CD4-positive, CD25-positive, alpha-beta regulatory T cell (primary cell): ENCODE results near the gene A4GNT. TPM values are rescaled to one million over a fixed set of nuclear protein-coding genes. Genes with fewer than 3 reads are reported as not detected.
"Not testable (repeated sequence)": the region's sequence is repeated elsewhere in the genome, so short reads cannot be mapped to it uniquely, and the experiment has no call there.

ENCODE experiments used
- ATAC-seq, 2 donors: fragments of 150-1000 bp; cut with Tn5 transposase; one replicate each; pipeline ENCODE4 v1.10.0; 2021; ENCODE audit warnings: low read depth in 2 of 2, moderate number of reproducible peaks in 2 of 2, moderate library complexity in 1 of 2
- DNase-seq, 3 donors: peaks; one replicate each; pipeline versions ENCODE4 v3.0.0 to v3.0.0-alpha.2; 2012 to 2022; ENCODE audit warnings: mixed read lengths in 1 of 3
- H3K27ac ChIP-seq: one replicate; pipeline ENCODE4 v1.7.0; 2013; ENCODE audit warnings: mild to moderate bottlenecking, low read length; ENCODE audit not compliant: insufficient read depth, poor library complexity, severe bottlenecking
- H3K27me3 ChIP-seq: one replicate; pipeline ENCODE4 v1.7.0; 2013; ENCODE audit warnings: low read length; ENCODE audit not compliant: control insufficient read depth, insufficient read depth
- H3K36me3 ChIP-seq: one replicate; pipeline ENCODE4 v1.7.0; 2013; ENCODE audit warnings: mild to moderate bottlenecking, low read length, moderate library complexity; ENCODE audit not compliant: control insufficient read depth, insufficient read depth
- H3K4me1 ChIP-seq: 2 replicates; pipeline ENCODE4 v1.7.0; 2013; ENCODE audit warnings: mild to moderate bottlenecking, low read length; ENCODE audit not compliant: insufficient read depth, control insufficient read depth, poor library complexity, severe bottlenecking
- H3K4me3 ChIP-seq: one replicate; pipeline ENCODE4 v1.7.0; 2013; ENCODE audit warnings: low read depth, mild to moderate bottlenecking, low read length, moderate library complexity
- H3K9me3 ChIP-seq, 2 experiments: 1 replicate in 1 of 2; 2 replicates in 1 of 2; pipeline ENCODE4 v1.7.0; 2013; ENCODE audit warnings: low read length in 2 of 2, mild to moderate bottlenecking in 1 of 2, moderate library complexity in 1 of 2; ENCODE audit not compliant: control insufficient read depth in 2 of 2
- H3K27ac Mint-ChIP-seq, 3 donors: one replicate each; pipeline ENCODE4 v1.8.0; 2020 to 2022; ENCODE audit warnings: mild to moderate bottlenecking in 3 of 3, mixed read lengths in 3 of 3, moderate library complexity in 2 of 3
- H3K27me3 Mint-ChIP-seq: one replicate; pipeline ENCODE4 v1.8.0; 2022; ENCODE audit warnings: mild to moderate bottlenecking, mixed read lengths
- H3K36me3 Mint-ChIP-seq: one replicate; pipeline ENCODE4 v1.8.0; 2020; ENCODE audit warnings: mixed read lengths
- H3K4me1 Mint-ChIP-seq, 4 donors: one replicate each; pipeline ENCODE4 v1.8.0; 2020 to 2022; ENCODE audit warnings: mixed read lengths in 4 of 4, mild to moderate bottlenecking in 1 of 4
- H3K4me3 Mint-ChIP-seq, 4 donors: one replicate each; pipeline ENCODE4 v1.8.0; 2020 to 2022; ENCODE audit warnings: mild to moderate bottlenecking in 4 of 4, mixed read lengths in 4 of 4, moderate library complexity in 3 of 4
- H3K9me3 Mint-ChIP-seq, 7 donors: one replicate each; pipeline ENCODE4 v1.8.0; 2020 to 2022; ENCODE audit warnings: mixed read lengths in 7 of 7, mild to moderate bottlenecking in 3 of 7, moderate library complexity in 2 of 7
- polyA plus RNA-seq, 4 donors: library from polyadenylated mRNA; unstranded; fragments of 300-500 nt; fragmentation: Illumina TruSeq; gene quantifications; one replicate each; pipeline ENCODE4 v1.2.3, GENCODE V29; 2021
- total RNA-seq: library from RNA; stranded (reverse); gene quantifications from one replicate; pipeline ENCODE4 v1.2.3, GENCODE V29; 2022

Gene A4GNT
- total and polyA plus RNA-seq, 5 donors from 2014 or later: not detected

GRCh38 chr3:138099417-138099816 lies 32.8 kb downstream of the A4GNT start:
- Mint-ChIP-seq H3K36me3 (no peaks in the 10 kb centered on the region), H3K9me3 (no peaks in the 10 kb centered on the region), H3K4me3 (no peak overlapping the region), H3K4me1 (no peaks in the 10 kb centered on the region), H3K27me3 (no peaks in the 10 kb centered on the region), H3K27ac (no peak overlapping the region)
- DNase-seq (no peak), ATAC-seq (no peak)
- H3K4me1 ChIP-seq: no peaks in the 10 kb centered on the region
- peaks cover 1% of the 10 kb centered on the region for H3K27me3 ChIP-seq
- no peak overlapping the region for H3K4me3 ChIP-seq
- H3K27ac ChIP-seq: no peak overlapping the region
- H3K36me3 ChIP-seq: no peaks in the 10 kb centered on the region
- no peaks in the 10 kb centered on the region for H3K9me3 ChIP-seq

- ATAC-seq: no peak
- Histone ChIP-seq H3K4me3 (no peak overlapping the region), H3K9me3 (no peaks in the 10 kb centered on the region), H3K36me3 (no peaks in the 10 kb centered on the region), H3K4me1 (no peaks in the 10 kb centered on the region), H3K27me3 (peaks cover 4% of the 10 kb centered on the region), H3K27ac (no peak overlapping the region)
- Mint-ChIP-seq H3K4me1 (no peaks in the 10 kb centered on the region), H3K27ac (no peak overlapping the region), H3K4me3 (no peak overlapping the region), H3K9me3 (peaks cover 0 to 2% (median 0%) of the 10 kb centered on the region in 7 donors), H3K36me3 (no peaks in the 10 kb centered on the region), H3K27me3 (peaks cover 4% of the 10 kb centered on the region)
- DNase-seq: no peak
These were observed 34.7 kb downstream of the A4GNT start for GRCh38 chr3:138097192-138098172.

GRCh38 chr3:138093721-138094120 lies 38.5 kb downstream of the A4GNT start:
- H3K27me3 ChIP-seq: peaks cover 5% of the 10 kb centered on the region
- H3K4me3 ChIP-seq: no peak overlapping the region
- no peak overlapping the region for H3K27ac Mint-ChIP-seq
- ATAC-seq (no peak), DNase-seq (no peak)
- no peaks in the 10 kb centered on the region for H3K36me3 Mint-ChIP-seq
- no peaks in the 10 kb centered on the region for H3K9me3 ChIP-seq
- H3K4me1 Mint-ChIP-seq: no peaks in the 10 kb centered on the region
- no peaks in the 10 kb centered on the region for H3K36me3 ChIP-seq
- no peaks in the 10 kb centered on the region for H3K4me1 ChIP-seq
- H3K9me3 Mint-ChIP-seq: peaks cover 0 to 2% (median 0%) of the 10 kb centered on the region in 7 donors
- H3K27ac ChIP-seq: no peak overlapping the region
- peaks cover 4% of the 10 kb centered on the region for H3K27me3 Mint-ChIP-seq
- H3K4me3 Mint-ChIP-seq: no peak overlapping the region

- Mint-ChIP-seq H3K9me3 (peaks cover 0 to 2% (median 0%) of the 10 kb centered on the region in 7 donors), H3K27ac (no peak overlapping the region), H3K27me3 (peaks cover 6% of the 10 kb centered on the region), H3K4me1 (no peaks in the 10 kb centered on the region), H3K4me3 (no peak overlapping the region), H3K36me3 (no peaks in the 10 kb centered on the region)
- Histone ChIP-seq H3K4me3 (no peak overlapping the region), H3K27ac (no peak overlapping the region), H3K27me3 (peaks cover 5% of the 10 kb centered on the region), H3K4me1 (no peaks in the 10 kb centered on the region), H3K36me3 (no peaks in the 10 kb centered on the region), H3K9me3 (no peaks in the 10 kb centered on the region)
- ATAC-seq: no peak
- no peak for DNase-seq
These were observed 40.2 kb downstream of the A4GNT start for GRCh38 chr3:138092023-138092422.

GRCh38 chr3:138089091-138089490 lies 43.1 kb downstream of the A4GNT start:
- Histone ChIP-seq H3K27ac (no peak overlapping the region), H3K4me1 (no peaks in the 10 kb centered on the region), H3K9me3 (no peaks in the 10 kb centered on the region), H3K27me3 (peaks cover 3% of the 10 kb centered on the region), H3K36me3 (no peaks in the 10 kb centered on the region), H3K4me3 (no peak overlapping the region)
- Mint-ChIP-seq H3K36me3 (no peaks in the 10 kb centered on the region), H3K27ac (no peak overlapping the region), H3K27me3 (peaks cover 10% of the 10 kb centered on the region), H3K4me1 (no peaks in the 10 kb centered on the region), H3K4me3 (no peak overlapping the region), H3K9me3 (peaks cover 0 to 2% (median 0%) of the 10 kb centered on the region in 7 donors)
- DNase-seq (no peak), ATAC-seq (no peak)

- H3K27me3 Mint-ChIP-seq: peaks cover 18% of the 10 kb centered on the region
- H3K27me3 ChIP-seq, H3K36me3 ChIP-seq, H3K9me3 Mint-ChIP-seq, H3K9me3 ChIP-seq, H3K4me3 ChIP-seq, H3K36me3 Mint-ChIP-seq, DNase-seq, ATAC-seq, H3K27ac Mint-ChIP-seq, H3K27ac ChIP-seq, H3K4me1 ChIP-seq, H3K4me3 Mint-ChIP-seq: not testable (repeated sequence)
- peaks cover 0 to 14% (median 6%) of the 10 kb centered on the region in 4 donors for H3K4me1 Mint-ChIP-seq
These were observed 46.4 kb downstream of the A4GNT start for GRCh38 chr3:138085745-138086144.

- Mint-ChIP-seq H3K27ac (no peak overlapping the region), H3K4me1 (peaks cover 0 to 14% (median 6%) of the 10 kb centered on the region in 4 donors), H3K4me3 (no peak overlapping the region), H3K36me3 (no peaks in the 10 kb centered on the region), H3K9me3 (peaks cover 0 to 3% (median 0%) of the 10 kb centered on the region in 7 donors), H3K27me3 (peaks cover 18% of the 10 kb centered on the region)
- DNase-seq (no peak), ATAC-seq (no peak)
- Histone ChIP-seq H3K27me3 (peaks cover 4% of the 10 kb centered on the region), H3K9me3 (no peaks in the 10 kb centered on the region), H3K36me3 (no peaks in the 10 kb centered on the region), H3K4me3 (no peak overlapping the region), H3K27ac (no peak overlapping the region), H3K4me1 (no peaks in the 10 kb centered on the region)
These were observed 48.0 kb downstream of the A4GNT start for GRCh38 chr3:138084196-138084595.

GRCh38 chr3:138082992-138083386 lies 49.2 kb downstream of the A4GNT start:
- Mint-ChIP-seq H3K9me3 (peaks cover 0 to 3% (median 0%) of the 10 kb centered on the region in 7 donors), H3K27ac (no peak overlapping the region), H3K36me3 (no peaks in the 10 kb centered on the region), H3K27me3 (peaks cover 18% of the 10 kb centered on the region), H3K4me1 (peaks cover 0 to 14% (median 6%) of the 10 kb centered on the region in 4 donors), H3K4me3 (no peak overlapping the region)
- Histone ChIP-seq H3K4me3 (no peak overlapping the region), H3K36me3 (no peaks in the 10 kb centered on the region), H3K4me1 (no peaks in the 10 kb centered on the region), H3K27ac (no peak overlapping the region), H3K9me3 (no peaks in the 10 kb centered on the region), H3K27me3 (peaks cover 4% of the 10 kb centered on the region)
- ATAC-seq (no peak), DNase-seq (no peak)
